OCI-LY7 (cell line): ENCODE measurements around the gene NTHL1.
"Not testable (repeated sequence)": the region's sequence is repeated elsewhere in the genome, so short reads cannot be mapped to it uniquely, and the experiment has no call there.

ENCODE experiments used
- EZH2phosphoT487 ChIP-seq: fragments of 200-600 bp; sonication (generic); IDR thresholded peaks from 2 replicates; pipeline ENCODE4 v1.6.1; 2018; ENCODE audit warnings: low read depth, borderline replicate concordance, mild to moderate bottlenecking, mixed run types, antibody characterized with exemption, low read length, moderate library complexity, mixed read lengths
- TF ChIP-seq, protein P1 (sequence below): fragments of 200-600 bp; sonication (generic); conservative IDR thresholded peaks from 2 replicates; pipeline ENCODE4 v1.5.1; 2014; ENCODE audit warnings: mild to moderate bottlenecking, antibody characterized with exemption, low read length, moderate library complexity, mixed read lengths

DNA sequence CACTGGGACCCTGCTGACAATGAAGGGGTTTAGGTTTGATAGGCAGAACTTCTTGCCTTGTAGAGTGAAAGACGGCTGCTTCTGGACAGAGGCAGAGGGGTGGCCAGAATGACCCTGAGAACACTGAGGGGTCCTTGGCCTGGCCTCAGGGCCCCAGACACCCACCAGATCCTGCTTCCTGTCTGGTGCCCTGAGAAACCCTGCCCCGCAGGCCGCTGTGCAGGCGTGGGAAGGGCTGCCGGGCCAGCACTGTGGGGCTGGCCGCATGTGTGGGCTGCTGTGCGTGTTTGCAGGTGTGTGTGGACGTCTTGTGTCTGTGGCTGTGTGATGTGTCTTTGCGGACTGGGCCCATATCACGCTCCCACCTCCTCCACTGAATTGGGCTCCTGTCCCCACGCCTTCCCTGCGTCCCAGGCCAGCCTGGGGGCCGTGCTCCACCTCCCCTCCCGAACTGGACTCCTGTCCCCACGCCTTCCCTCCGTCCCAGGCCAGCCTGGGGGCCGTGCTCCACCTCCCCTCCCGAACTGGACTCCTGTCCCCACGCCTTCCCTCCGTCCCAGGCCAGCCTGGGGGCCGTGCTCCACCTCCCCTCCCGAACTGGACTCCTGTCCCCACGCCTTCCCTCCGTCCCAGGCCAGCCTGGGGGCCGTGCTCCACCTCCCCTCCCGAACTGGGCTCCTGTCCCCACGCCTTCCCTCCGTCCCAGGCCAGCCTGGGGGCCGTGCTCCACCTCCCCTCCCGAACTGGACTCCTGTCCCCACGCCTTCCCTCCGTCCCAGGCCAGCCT, 13.5 kb downstream of the NTHL1 start:
- not testable (repeated sequence) for TF ChIP-seq EZH2phosphoT487
- TF ChIP-seq, protein P1, sequence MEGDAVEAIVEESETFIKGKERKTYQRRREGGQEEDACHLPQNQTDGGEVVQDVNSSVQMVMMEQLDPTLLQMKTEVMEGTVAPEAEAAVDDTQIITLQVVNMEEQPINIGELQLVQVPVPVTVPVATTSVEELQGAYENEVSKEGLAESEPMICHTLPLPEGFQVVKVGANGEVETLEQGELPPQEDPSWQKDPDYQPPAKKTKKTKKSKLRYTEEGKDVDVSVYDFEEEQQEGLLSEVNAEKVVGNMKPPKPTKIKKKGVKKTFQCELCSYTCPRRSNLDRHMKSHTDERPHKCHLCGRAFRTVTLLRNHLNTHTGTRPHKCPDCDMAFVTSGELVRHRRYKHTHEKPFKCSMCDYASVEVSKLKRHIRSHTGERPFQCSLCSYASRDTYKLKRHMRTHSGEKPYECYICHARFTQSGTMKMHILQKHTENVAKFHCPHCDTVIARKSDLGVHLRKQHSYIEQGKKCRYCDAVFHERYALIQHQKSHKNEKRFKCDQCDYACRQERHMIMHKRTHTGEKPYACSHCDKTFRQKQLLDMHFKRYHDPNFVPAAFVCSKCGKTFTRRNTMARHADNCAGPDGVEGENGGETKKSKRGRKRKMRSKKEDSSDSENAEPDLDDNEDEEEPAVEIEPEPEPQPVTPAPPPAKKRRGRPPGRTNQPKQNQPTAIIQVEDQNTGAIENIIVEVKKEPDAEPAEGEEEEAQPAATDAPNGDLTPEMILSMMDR, result not testable (repeated sequence)
